ENCODE data around the gene CENPB.

DNA sequence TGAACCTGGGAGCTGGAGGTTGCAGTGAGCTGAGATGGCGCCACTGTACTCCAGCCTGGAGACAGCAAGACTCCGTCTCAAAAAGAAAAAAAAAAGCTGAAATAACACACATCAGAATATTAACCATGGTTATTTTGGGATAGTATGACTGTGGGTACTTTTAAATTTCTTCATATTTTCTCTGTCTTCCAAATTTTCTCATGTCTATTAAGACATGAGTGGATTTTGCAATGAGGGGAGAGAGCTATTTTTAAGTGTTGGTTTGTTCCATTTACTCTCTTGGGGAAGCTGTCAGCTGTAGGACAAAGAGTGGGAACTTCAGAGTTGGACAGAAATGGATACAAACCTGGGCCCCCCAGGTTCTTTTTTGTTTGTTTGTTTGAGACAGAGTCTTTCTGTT is 29.3 kb downstream of the CENPB start:
- TF ChIP-seq, protein P1, sequence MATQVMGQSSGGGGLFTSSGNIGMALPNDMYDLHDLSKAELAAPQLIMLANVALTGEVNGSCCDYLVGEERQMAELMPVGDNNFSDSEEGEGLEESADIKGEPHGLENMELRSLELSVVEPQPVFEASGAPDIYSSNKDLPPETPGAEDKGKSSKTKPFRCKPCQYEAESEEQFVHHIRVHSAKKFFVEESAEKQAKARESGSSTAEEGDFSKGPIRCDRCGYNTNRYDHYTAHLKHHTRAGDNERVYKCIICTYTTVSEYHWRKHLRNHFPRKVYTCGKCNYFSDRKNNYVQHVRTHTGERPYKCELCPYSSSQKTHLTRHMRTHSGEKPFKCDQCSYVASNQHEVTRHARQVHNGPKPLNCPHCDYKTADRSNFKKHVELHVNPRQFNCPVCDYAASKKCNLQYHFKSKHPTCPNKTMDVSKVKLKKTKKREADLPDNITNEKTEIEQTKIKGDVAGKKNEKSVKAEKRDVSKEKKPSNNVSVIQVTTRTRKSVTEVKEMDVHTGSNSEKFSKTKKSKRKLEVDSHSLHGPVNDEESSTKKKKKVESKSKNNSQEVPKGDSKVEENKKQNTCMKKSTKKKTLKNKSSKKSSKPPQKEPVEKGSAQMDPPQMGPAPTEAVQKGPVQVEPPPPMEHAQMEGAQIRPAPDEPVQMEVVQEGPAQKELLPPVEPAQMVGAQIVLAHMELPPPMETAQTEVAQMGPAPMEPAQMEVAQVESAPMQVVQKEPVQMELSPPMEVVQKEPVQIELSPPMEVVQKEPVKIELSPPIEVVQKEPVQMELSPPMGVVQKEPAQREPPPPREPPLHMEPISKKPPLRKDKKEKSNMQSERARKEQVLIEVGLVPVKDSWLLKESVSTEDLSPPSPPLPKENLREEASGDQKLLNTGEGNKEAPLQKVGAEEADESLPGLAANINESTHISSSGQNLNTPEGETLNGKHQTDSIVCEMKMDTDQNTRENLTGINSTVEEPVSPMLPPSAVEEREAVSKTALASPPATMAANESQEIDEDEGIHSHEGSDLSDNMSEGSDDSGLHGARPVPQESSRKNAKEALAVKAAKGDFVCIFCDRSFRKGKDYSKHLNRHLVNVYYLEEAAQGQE (IDR thresholded peaks at IDR 0.05; ENCODE audit: insufficient replicate concordance, low read depth), result no peak
- no peak for TF ChIP-seq POLR2AphosphoS5 (IDR thresholded peaks at IDR 0.05; ENCODE audit: low read depth)
- TF ChIP-seq, protein P2, sequence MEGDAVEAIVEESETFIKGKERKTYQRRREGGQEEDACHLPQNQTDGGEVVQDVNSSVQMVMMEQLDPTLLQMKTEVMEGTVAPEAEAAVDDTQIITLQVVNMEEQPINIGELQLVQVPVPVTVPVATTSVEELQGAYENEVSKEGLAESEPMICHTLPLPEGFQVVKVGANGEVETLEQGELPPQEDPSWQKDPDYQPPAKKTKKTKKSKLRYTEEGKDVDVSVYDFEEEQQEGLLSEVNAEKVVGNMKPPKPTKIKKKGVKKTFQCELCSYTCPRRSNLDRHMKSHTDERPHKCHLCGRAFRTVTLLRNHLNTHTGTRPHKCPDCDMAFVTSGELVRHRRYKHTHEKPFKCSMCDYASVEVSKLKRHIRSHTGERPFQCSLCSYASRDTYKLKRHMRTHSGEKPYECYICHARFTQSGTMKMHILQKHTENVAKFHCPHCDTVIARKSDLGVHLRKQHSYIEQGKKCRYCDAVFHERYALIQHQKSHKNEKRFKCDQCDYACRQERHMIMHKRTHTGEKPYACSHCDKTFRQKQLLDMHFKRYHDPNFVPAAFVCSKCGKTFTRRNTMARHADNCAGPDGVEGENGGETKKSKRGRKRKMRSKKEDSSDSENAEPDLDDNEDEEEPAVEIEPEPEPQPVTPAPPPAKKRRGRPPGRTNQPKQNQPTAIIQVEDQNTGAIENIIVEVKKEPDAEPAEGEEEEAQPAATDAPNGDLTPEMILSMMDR (IDR thresholded peaks at IDR 0.05; ENCODE audit: insufficient read depth, low read length), result no peak
- no peak for TF ChIP-seq GABPA (IDR thresholded peaks at IDR 0.05; ENCODE audit: low read depth)
- TF ChIP-seq SPI1 (IDR thresholded peaks at IDR 0.05; ENCODE audit: borderline replicate concordance, low read depth), result no peak

Measured in HL-60 (cell line).